Activated CD8-positive, alpha-beta memory T cell treated with anti-CD3 and anti-CD28 coated beads for 1 hour (primary cell): ENCODE results near the gene INSYN2B.

Experiments
- DNase-seq, 2 donors: peaks; one replicate each; pipeline ENCODE4 v3.0.0-alpha.2; 2020; ENCODE audit warnings: low read depth in 1 of 2; ENCODE audit errors: extremely low read depth in 1 of 2

INSYN2B gene

GRCh38 chr5:169980418-169981053, at the start of gene INSYN2B:
TSS of gene INSYN2B (minus strand) at chr5:169980495. CDS start at chr5:169883898, 96,597 bp downstream.
- no peak for DNase-seq

GRCh38 chr5:170028124-170028523, 47.8 kb upstream of the INSYN2B start:
- DNase-seq: no peak

- DNase-seq: no peak
Measured at GRCh38 chr5:170025853-170026252, 45.6 kb upstream of the INSYN2B start.

- DNase-seq: no peak
Measured at GRCh38 chr5:170021506-170021905, 41.2 kb upstream of the INSYN2B start.

GRCh38 chr5:170020423-170020822, 40.1 kb upstream of the INSYN2B start:
- no peak for DNase-seq

GRCh38 chr5:170012622-170013021, 32.3 kb upstream of the INSYN2B start:
- no peak for DNase-seq

- no peak for DNase-seq
Measured at GRCh38 chr5:170011751-170012150, 31.5 kb upstream of the INSYN2B start.

- DNase-seq: no peak
Measured at GRCh38 chr5:170010595-170010994, 30.3 kb upstream of the INSYN2B start.

GRCh38 chr5:170008376-170008775, 28.1 kb upstream of the INSYN2B start:
- DNase-seq: no peak

- DNase-seq: no peak
Measured at GRCh38 chr5:170006021-170006420, 25.7 kb upstream of the INSYN2B start.

- no peak for DNase-seq
Measured at GRCh38 chr5:170000155-170000554, 19.9 kb upstream of the INSYN2B start.

GRCh38 chr5:169999621-170000020, 19.3 kb upstream of the INSYN2B start:
- DNase-seq: no peak

- no peak for DNase-seq
Measured at GRCh38 chr5:169997798-169998197, 17.5 kb upstream of the INSYN2B start.

GRCh38 chr5:169993485-169993790, 13.1 kb upstream of the INSYN2B start:
- DNase-seq: no peak

GRCh38 chr5:169992789-169993484, 12.6 kb upstream of the INSYN2B start:
- DNase-seq: no peak

GRCh38 chr5:169991115-169991869, 11.0 kb upstream of the INSYN2B start:
- DNase-seq: no peak

- no peak for DNase-seq
Measured at GRCh38 chr5:169989365-169989764, 9.1 kb upstream of the INSYN2B start.

GRCh38 chr5:169988947-169989346, 8.7 kb upstream of the INSYN2B start:
- DNase-seq: no peak

- no peak for DNase-seq
Measured at GRCh38 chr5:169988206-169988605, 7.9 kb upstream of the INSYN2B start.

- DNase-seq: no peak
Measured at GRCh38 chr5:169979871-169980270, 424 bp downstream of the INSYN2B start.

GRCh38 chr5:169978714-169979113, 1.6 kb downstream of the INSYN2B start:
- DNase-seq: no peak

GRCh38 chr5:169974121-169974770, 6.0 kb downstream of the INSYN2B start:
- no peak for DNase-seq
